Smooth muscle cell (in vitro differentiated cells): ENCODE data around the gene LMO7. TPM values are rescaled to one million over a fixed set of nuclear protein-coding genes. Genes with fewer than 3 reads are reported as not detected.

Source experiments
- DNase-seq: peaks from one replicate; lab custom pipeline; 2025; ENCODE audit not compliant: unreplicated experiment; lab: John Stamatoyannopoulos, UW
- H2AFZ ChIP-seq: fragments of 200-600 bp; sonication (generic); 2 replicates; pipeline ENCODE4 v1.6.0; 2016; ENCODE audit warnings: antibody characterized with exemption, low read depth, mild to moderate bottlenecking
- H3F3A ChIP-seq: fragments of 200-600 bp; sonication (generic); 2 replicates; pipeline ENCODE4 v1.6.0; 2017; ENCODE audit warnings: antibody characterized with exemption, low read depth
- H3K27ac ChIP-seq: fragments of 200-600 bp; sonication (generic); 2 replicates; pipeline ENCODE4 v1.5.1; 2016; ENCODE audit warnings: low read depth, mild to moderate bottlenecking
- H3K27me3 ChIP-seq: fragments of 200-600 bp; sonication (generic); 2 replicates; pipeline ENCODE4 v1.6.1; 2016; ENCODE audit warnings: low read depth, mild to moderate bottlenecking
- H3K36me3 ChIP-seq: fragments of 200-600 bp; sonication (generic); 2 replicates; pipeline ENCODE4 v1.5.1; 2016; ENCODE audit warnings: low read depth
- H3K4me1 ChIP-seq: fragments of 200-600 bp; sonication (generic); 2 replicates; pipeline ENCODE4 v1.5.1; 2016; ENCODE audit warnings: low read depth
- H3K4me2 ChIP-seq: fragments of 200-600 bp; sonication (generic); 2 replicates; pipeline ENCODE4 v1.6.0; 2016; ENCODE audit warnings: mild to moderate bottlenecking
- H3K4me3 ChIP-seq: fragments of 200-600 bp; sonication (generic); 2 replicates; pipeline ENCODE4 v1.5.1; 2016; ENCODE audit warnings: mild to moderate bottlenecking
- H3K79me2 ChIP-seq: fragments of 200-600 bp; sonication (generic); 2 replicates; pipeline ENCODE4 v1.6.0; 2016; ENCODE audit warnings: low read depth, mild to moderate bottlenecking
- H3K9ac ChIP-seq: fragments of 200-600 bp; sonication (generic); 2 replicates; pipeline ENCODE4 v1.6.0; 2016; ENCODE audit warnings: low read depth
- H3K9me3 ChIP-seq: fragments of 200-600 bp; sonication (generic); replicated peaks from 2 replicates; pipeline ENCODE4 v1.5.1; 2016; ENCODE audit warnings: low read depth
- H4K20me1 ChIP-seq: fragments of 200-600 bp; sonication (generic); 2 replicates; pipeline ENCODE4 v1.6.0; 2016; ENCODE audit warnings: low read depth
- CTCF ChIP-seq: fragments of 200-600 bp; sonication (generic); IDR thresholded peaks from 2 replicates; pipeline ENCODE4 v1.5.1; 2017; ENCODE audit warnings: borderline replicate concordance, mild to moderate bottlenecking, antibody characterized with exemption; ENCODE audit not compliant: insufficient read depth, poor library complexity, severe bottlenecking
- WGBS: methylation state at CpG from one replicate; pipeline ENCODE4 v1.1.7; 2016; ENCODE audit warnings: low lambda C conversion rate; 5-methylcytosine and 5-hydroxymethylcytosine counted together
- polyA plus RNA-seq: library from polyadenylated mRNA; unstranded; fragments of >200 nt; fragmentation: Nextera tagmentation; extraction: Ambion mirVana; gene quantifications from 2 replicates; pipeline ENCODE4 v1.2.1, GENCODE V29; 2016
- total RNA-seq: library from RNA; depleted of rRNA; stranded (reverse); fragments of >200 nt; gene quantifications from 2 replicates; pipeline ENCODE4 v1.2.3, GENCODE V29; 2014

The LMO7 gene
- total and polyA plus RNA-seq, 2 experiments from 2014 or later, result 157 to 213 TPM

- H3K27ac ChIP-seq, result peak overlapping the region; percentile 92
- WGBS, result 60% methylated on average over 2 of the region's 2 CpGs
Observed at GRCh38 chr13:75764251-75764925, 128.3 kb downstream of the LMO7 start.

DNA sequence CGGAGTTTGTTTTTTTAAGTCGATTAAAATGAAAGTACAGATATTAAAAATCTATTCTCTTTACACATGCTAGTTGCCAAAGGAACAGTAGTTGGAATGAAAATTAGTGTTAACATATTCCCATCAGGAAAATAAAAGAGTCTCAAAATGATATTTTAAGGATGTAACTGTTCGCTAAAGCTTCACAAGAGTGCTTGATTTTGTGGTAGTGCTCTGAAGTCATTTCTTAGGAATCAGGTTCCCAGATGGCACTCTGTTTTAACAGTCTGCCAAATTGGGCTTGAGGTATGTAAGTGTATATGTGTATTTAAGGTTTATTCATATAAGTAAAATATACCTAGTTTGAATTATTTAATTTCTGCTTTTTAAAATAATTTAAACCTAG is 128.8 kb downstream of the LMO7 start:
- 95% methylated on average over 3 of the region's 3 CpGs for WGBS
- H3K4me1 ChIP-seq, result no peaks in the 10 kb centered on the region
- H3K9me3 ChIP-seq, result no peaks in the 10 kb centered on the region
- peaks cover 20% of the 10 kb centered on the region for H3F3A ChIP-seq
- no peak overlapping the region for H2AFZ ChIP-seq
- DNase-seq, result no peak
- no peaks in the 10 kb centered on the region for H3K27me3 ChIP-seq
- TF ChIP-seq CTCF, result no peak
- peak overlapping the region; percentile 0 for H3K4me3 ChIP-seq
- H3K36me3 ChIP-seq, result no peaks in the 10 kb centered on the region
- H4K20me1 ChIP-seq, result peaks cover 98% of the 10 kb centered on the region
- H3K79me2 ChIP-seq, result peaks cover 88% of the 10 kb centered on the region
- H3K27ac ChIP-seq, result no peak overlapping the region
- H3K4me2 ChIP-seq, result no peak overlapping the region
- no peak overlapping the region for H3K9ac ChIP-seq

More at GRCh38 chr13:75764251-75764925, 128.3 kb downstream of the LMO7 start:
- H3F3A ChIP-seq, result peaks cover 19% of the 10 kb centered on the region
- no peak overlapping the region for H2AFZ ChIP-seq
- no peaks in the 10 kb centered on the region for H3K27me3 ChIP-seq
- H3K79me2 ChIP-seq, result peaks cover 88% of the 10 kb centered on the region
- no peak overlapping the region for H3K4me2 ChIP-seq
- DNase-seq, result no peak
- TF ChIP-seq CTCF, result no peak
- H3K36me3 ChIP-seq, result no peaks in the 10 kb centered on the region
- peak overlapping the region; percentile 52 for H3K4me3 ChIP-seq
- H3K9ac ChIP-seq, result no peak overlapping the region
- no peaks in the 10 kb centered on the region for H3K9me3 ChIP-seq
- H4K20me1 ChIP-seq, result peaks cover 98% of the 10 kb centered on the region
- no peaks in the 10 kb centered on the region for H3K4me1 ChIP-seq

DNA sequence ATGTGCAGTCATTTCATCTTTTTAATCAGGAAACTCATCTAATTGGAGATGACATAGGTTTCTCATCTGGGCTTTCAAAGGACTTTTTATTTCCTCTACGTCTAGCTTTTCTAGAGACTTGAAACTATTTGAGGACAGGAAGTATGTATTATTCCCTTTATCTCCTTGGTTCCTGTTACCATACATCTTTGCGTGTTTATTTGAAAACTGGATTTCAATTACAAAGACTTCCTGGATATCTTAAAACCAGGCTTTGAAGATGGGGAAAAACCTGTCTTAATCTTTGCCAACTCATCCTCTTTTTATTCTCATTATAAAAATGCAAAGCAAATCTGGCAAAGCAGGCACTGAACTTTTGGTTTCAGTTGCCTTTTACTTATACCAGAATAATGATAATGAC is 130.5 kb downstream of the LMO7 start:
- Histone ChIP-seq H3K9ac (no peak overlapping the region), H3K4me3 (no peak overlapping the region), H3K27me3 (no peaks in the 10 kb centered on the region), H3K9me3 (no peaks in the 10 kb centered on the region), H3K36me3 (no peaks in the 10 kb centered on the region), H4K20me1 (peaks cover 99% of the 10 kb centered on the region), H3K27ac (peak overlapping the region; percentile 43), H2AFZ (no peak overlapping the region), H3F3A (peaks cover 30% of the 10 kb centered on the region), H3K4me2 (peak overlapping the region; percentile 18), H3K4me1 (peaks cover 15% of the 10 kb centered on the region), H3K79me2 (peaks cover 77% of the 10 kb centered on the region)
- DNase-seq, result no peak
- 24% methylated on average over 2 of the region's 2 CpGs for WGBS
- no peak for TF ChIP-seq CTCF
